ENCODE data around the gene ASTN1. TPM values are rescaled to one million over a fixed set of nuclear protein-coding genes. Genes with fewer than 3 reads are reported as not detected.

The ASTN1 gene
- total RNA-seq, 2 experiments from 2014 or later, result not detected

DNA sequence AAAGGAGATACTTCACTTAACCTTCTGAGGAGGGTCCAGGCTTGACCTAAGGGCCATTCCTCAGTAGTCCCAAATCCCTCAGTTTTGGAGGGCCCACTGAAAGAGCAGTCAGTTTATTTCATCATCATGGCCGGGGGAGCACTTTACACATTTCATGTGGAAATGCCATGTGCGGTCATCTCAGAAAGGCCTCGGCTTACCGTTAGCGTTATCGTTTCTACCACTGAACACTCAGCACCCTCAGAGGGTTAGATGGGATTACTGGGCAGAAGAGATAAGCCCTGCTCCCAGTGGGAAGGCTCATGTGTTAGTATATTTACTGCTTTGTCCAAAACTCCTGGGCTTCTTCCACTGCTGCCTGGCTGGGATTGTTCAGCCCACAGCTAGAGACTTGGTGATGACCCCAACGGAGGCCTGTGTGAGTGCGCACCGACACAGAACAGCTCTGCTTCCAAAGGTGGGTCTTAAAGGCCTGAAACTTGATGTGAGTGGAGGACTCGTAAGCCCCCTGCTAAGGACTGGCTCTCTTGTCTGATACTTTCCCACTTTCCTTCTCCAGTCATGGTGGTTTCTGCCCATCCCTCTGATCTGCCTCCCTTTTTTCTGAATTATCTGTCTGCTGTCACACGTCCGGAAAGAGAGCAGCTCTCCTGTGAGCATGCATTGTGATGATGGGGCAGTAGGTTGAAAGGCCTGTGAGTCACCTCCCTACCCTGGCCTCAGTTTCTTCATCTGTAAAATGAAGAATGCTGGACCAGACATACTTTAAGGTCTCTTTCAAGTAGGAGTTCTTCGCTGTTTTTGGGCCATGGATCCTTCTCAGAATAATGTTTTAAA is 284.5 kb downstream of the ASTN1 start:
- Histone ChIP-seq H3K9me3 (ENCODE audit: low read length) (no peaks in the 10 kb centered on the region), H3K36me3 (ENCODE audit: insufficient read depth, low read length) (no peaks in the 10 kb centered on the region), H3K4me1 (ENCODE audit: insufficient read depth, low read length, poor library complexity, severe bottlenecking) (no peaks in the 10 kb centered on the region), H2AFZ (ENCODE audit: low read length) (no peak overlapping the region), H3K27ac (ENCODE audit: low read depth, low read length, poor library complexity, severe bottlenecking) (no peak overlapping the region), H3K79me2 (ENCODE audit: insufficient read depth, low read depth, low read length) (no peaks in the 10 kb centered on the region), H4K20me1 (ENCODE audit: insufficient read depth, low read length) (no peaks in the 10 kb centered on the region), H3K4me2 (ENCODE audit: low read length) (no peak overlapping the region), H3K9me2 (ENCODE audit: insufficient read depth, low read length) (no peaks in the 10 kb centered on the region), H3K4me3 (ENCODE audit: low read depth, low read length, poor library complexity, severe bottlenecking) (no peak overlapping the region)
- DNase-seq (ENCODE audit: low spot score), result no peak
- POLR2A ChIA-PET, result interaction anchor here (0.6 to 0.7 kb wide), 2 partner anchors 1182 to 1841 kb away, joined by 4 to 5 read pairs; no protein-coding TSS in a partner anchor
- CTCF ChIA-PET (ENCODE audit: unreplicated experiment), result interaction anchor here (0.6 to 1.2 kb wide), 2 partner anchors 318 to 1065 kb away, joined by 3 read pairs; no protein-coding TSS in a partner anchor
- TF ChIP-seq, protein P1, sequence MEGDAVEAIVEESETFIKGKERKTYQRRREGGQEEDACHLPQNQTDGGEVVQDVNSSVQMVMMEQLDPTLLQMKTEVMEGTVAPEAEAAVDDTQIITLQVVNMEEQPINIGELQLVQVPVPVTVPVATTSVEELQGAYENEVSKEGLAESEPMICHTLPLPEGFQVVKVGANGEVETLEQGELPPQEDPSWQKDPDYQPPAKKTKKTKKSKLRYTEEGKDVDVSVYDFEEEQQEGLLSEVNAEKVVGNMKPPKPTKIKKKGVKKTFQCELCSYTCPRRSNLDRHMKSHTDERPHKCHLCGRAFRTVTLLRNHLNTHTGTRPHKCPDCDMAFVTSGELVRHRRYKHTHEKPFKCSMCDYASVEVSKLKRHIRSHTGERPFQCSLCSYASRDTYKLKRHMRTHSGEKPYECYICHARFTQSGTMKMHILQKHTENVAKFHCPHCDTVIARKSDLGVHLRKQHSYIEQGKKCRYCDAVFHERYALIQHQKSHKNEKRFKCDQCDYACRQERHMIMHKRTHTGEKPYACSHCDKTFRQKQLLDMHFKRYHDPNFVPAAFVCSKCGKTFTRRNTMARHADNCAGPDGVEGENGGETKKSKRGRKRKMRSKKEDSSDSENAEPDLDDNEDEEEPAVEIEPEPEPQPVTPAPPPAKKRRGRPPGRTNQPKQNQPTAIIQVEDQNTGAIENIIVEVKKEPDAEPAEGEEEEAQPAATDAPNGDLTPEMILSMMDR (conservative IDR thresholded peaks at IDR 0.05; ENCODE audit: low read length), result no peak
- no peak for TF ChIP-seq EZH2phosphoT487 (IDR thresholded peaks at IDR 0.05; ENCODE audit: borderline replicate concordance, low read depth, low read length)
- no TSS peak for BruUV-seq (replicated peaks)
- intact Hi-C loops (cut with micrococcal nuclease; ENCODE audit: unreplicated experiment), result loop anchor here (10.0 kb wide), 1 partner anchor 505 kb away; no protein-coding TSS in a partner anchor

DNA sequence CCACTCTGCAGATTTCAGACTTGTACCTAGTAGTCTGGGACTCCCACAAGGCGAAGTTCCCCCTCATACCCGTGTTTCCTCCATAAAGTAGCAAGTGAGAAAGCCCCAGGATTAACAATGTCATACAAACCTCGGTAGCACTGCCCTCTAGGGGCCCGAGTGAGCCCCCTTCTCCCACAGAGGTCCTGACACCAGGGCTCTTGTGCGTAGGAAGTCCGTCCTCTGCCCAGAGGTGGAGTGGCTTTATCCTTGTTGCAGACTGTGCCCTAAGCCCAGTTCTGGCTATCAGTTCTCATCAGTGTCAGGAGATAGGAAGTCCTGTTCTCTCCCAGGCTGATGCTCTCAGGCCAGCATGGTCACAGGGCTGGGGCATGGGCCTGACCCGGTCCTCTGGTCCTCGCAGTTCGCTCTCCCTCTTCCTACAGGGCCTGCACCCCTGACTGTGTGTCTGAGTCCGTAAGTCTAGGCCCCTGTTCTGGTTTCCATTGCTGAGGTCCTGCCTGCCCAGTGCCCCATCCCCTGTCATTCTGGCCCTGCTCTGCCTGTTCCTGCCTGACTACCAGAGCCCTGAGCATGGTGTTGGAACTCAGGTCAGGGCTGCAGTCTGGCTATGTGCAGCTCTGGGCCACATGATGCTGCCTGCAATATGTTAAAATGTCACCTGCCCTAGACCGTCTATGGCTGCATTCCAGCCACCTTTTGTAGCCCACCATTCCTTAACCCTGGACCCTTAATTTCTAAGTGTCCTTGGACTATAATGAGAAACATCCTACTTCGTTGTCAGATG is 285.6 kb downstream of the ASTN1 start:
- Histone ChIP-seq H3K4me3 (ENCODE audit: low read depth, low read length, poor library complexity, severe bottlenecking) (no peak overlapping the region), H3K4me1 (ENCODE audit: insufficient read depth, low read length, poor library complexity, severe bottlenecking) (no peaks in the 10 kb centered on the region), H3K36me3 (ENCODE audit: insufficient read depth, low read length) (no peaks in the 10 kb centered on the region), H3K4me2 (ENCODE audit: low read length) (no peak overlapping the region), H3K9me3 (ENCODE audit: low read length) (no peaks in the 10 kb centered on the region), H3K9me2 (ENCODE audit: insufficient read depth, low read length) (no peaks in the 10 kb centered on the region), H2AFZ (ENCODE audit: low read length) (no peak overlapping the region), H4K20me1 (ENCODE audit: insufficient read depth, low read length) (no peaks in the 10 kb centered on the region), H3K27ac (ENCODE audit: low read depth, low read length, poor library complexity, severe bottlenecking) (no peak overlapping the region), H3K79me2 (ENCODE audit: insufficient read depth, low read depth, low read length) (no peaks in the 10 kb centered on the region)
- ChIA-PET CTCF (ENCODE audit: unreplicated experiment) (no interaction called here), POLR2A (no interaction called here)
- intact Hi-C loops (cut with micrococcal nuclease; ENCODE audit: unreplicated experiment), result no loop called here
- TF ChIP-seq, protein P1 (conservative IDR thresholded peaks at IDR 0.05; ENCODE audit: low read length), result peak; percentile 47; the same call in 1 of the 2 replicates
- no peak for TF ChIP-seq EZH2phosphoT487 (IDR thresholded peaks at IDR 0.05; ENCODE audit: borderline replicate concordance, low read depth, low read length)
- peak; percentile 4 for DNase-seq (ENCODE audit: low spot score)
- BruUV-seq (replicated peaks), result no TSS peak

Measured in OCI-LY7 (cell line).